Measurements from ENCODE around the gene CELF5. TPM values are rescaled to one million over a fixed set of nuclear protein-coding genes. Genes with fewer than 3 reads are reported as not detected.

The CELF5 gene
- total RNA-seq, 1 experiment from 2014 or later = 2.5 TPM

- Histone ChIP-seq H3K9ac (ENCODE audit: low read length) (no peak overlapping the region), H3K9me3 (ENCODE audit: control insufficient read depth in 1 of 2, insufficient read depth in 1 of 2, low read depth in 1 of 2, low read length in 2 of 2) (no peaks in the 10 kb centered on the region), H3K4me2 (ENCODE audit: low read length) (no peak overlapping the region), H4K20me1 (ENCODE audit: insufficient read depth) (no peaks in the 10 kb centered on the region), H3K27ac (ENCODE audit: low read depth, low read length) (no peak overlapping the region), H3K27me3 (ENCODE audit: insufficient read depth, low read length) (peaks cover 8% of the 10 kb centered on the region; the same call in 1 of the 2 replicates), H3K36me3 (ENCODE audit: control insufficient read depth in 1 of 2, insufficient read depth in 2 of 2, low read length in 2 of 2) (no peaks in the 10 kb centered on the region), H3K4me3 (replicated peaks in 1 of 2; ENCODE audit: low read depth in 1 of 2, low read length in 2 of 2) (no peak overlapping the region), H3K9me2 (ENCODE audit: insufficient read depth) (no peaks in the 10 kb centered on the region), H3K4me1 (ENCODE audit: control insufficient read depth in 1 of 2, insufficient read depth in 2 of 2, low read length in 2 of 2) (no peaks in the 10 kb centered on the region), H2AFZ (ENCODE audit: low read depth, low read length, poor library complexity, severe bottlenecking) (no peak overlapping the region), H3K79me2 (ENCODE audit: insufficient read depth, low read length) (no peaks in the 10 kb centered on the region)
- TF ChIP-seq POLR2AphosphoS5 (IDR thresholded peaks at IDR 0.05; ENCODE audit: low read depth, low read length) (no peak), SP1 (IDR thresholded peaks at IDR 0.05; ENCODE audit: low read depth) (no peak), RAD21 (IDR thresholded peaks at IDR 0.05; ENCODE audit: low read depth) (no peak), SIN3A (IDR thresholded peaks at IDR 0.05; ENCODE audit: low read depth) (no peak), EZH2 (IDR thresholded peaks at IDR 0.05) (no peak), ELF1 (IDR thresholded peaks at IDR 0.05; ENCODE audit: borderline replicate concordance, low read depth) (no peak), JUND (IDR thresholded peaks at IDR 0.05) (no peak), SRF (IDR thresholded peaks at IDR 0.05; ENCODE audit: low read depth) (no peak), EGR1 (IDR thresholded peaks at IDR 0.05; ENCODE audit: low read depth) (no peak), TCF7L2 (IDR thresholded peaks at IDR 0.05; ENCODE audit: borderline replicate concordance, extremely low read depth, insufficient read depth, insufficient read length) (no peak), MAX (IDR thresholded peaks at IDR 0.05) (no peak)
- TF ChIP-seq, protein P1, sequence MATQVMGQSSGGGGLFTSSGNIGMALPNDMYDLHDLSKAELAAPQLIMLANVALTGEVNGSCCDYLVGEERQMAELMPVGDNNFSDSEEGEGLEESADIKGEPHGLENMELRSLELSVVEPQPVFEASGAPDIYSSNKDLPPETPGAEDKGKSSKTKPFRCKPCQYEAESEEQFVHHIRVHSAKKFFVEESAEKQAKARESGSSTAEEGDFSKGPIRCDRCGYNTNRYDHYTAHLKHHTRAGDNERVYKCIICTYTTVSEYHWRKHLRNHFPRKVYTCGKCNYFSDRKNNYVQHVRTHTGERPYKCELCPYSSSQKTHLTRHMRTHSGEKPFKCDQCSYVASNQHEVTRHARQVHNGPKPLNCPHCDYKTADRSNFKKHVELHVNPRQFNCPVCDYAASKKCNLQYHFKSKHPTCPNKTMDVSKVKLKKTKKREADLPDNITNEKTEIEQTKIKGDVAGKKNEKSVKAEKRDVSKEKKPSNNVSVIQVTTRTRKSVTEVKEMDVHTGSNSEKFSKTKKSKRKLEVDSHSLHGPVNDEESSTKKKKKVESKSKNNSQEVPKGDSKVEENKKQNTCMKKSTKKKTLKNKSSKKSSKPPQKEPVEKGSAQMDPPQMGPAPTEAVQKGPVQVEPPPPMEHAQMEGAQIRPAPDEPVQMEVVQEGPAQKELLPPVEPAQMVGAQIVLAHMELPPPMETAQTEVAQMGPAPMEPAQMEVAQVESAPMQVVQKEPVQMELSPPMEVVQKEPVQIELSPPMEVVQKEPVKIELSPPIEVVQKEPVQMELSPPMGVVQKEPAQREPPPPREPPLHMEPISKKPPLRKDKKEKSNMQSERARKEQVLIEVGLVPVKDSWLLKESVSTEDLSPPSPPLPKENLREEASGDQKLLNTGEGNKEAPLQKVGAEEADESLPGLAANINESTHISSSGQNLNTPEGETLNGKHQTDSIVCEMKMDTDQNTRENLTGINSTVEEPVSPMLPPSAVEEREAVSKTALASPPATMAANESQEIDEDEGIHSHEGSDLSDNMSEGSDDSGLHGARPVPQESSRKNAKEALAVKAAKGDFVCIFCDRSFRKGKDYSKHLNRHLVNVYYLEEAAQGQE (IDR thresholded peaks at IDR 0.05; ENCODE audit: low read depth) = no peak
- TF ChIP-seq, protein P2, sequence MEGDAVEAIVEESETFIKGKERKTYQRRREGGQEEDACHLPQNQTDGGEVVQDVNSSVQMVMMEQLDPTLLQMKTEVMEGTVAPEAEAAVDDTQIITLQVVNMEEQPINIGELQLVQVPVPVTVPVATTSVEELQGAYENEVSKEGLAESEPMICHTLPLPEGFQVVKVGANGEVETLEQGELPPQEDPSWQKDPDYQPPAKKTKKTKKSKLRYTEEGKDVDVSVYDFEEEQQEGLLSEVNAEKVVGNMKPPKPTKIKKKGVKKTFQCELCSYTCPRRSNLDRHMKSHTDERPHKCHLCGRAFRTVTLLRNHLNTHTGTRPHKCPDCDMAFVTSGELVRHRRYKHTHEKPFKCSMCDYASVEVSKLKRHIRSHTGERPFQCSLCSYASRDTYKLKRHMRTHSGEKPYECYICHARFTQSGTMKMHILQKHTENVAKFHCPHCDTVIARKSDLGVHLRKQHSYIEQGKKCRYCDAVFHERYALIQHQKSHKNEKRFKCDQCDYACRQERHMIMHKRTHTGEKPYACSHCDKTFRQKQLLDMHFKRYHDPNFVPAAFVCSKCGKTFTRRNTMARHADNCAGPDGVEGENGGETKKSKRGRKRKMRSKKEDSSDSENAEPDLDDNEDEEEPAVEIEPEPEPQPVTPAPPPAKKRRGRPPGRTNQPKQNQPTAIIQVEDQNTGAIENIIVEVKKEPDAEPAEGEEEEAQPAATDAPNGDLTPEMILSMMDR (IDR thresholded peaks at IDR 0.05 in 2 of 3, conservative IDR thresholded peaks at IDR 0.05 in 1 of 3; ENCODE audit: borderline replicate concordance in 1 of 3, insufficient read depth in 1 of 3, low read depth in 2 of 3, low read length in 2 of 3) = no peak
- no peak for DNase-seq (ENCODE audit: low read depth, low spot score)
- RAD21 ChIA-PET (ENCODE audit: low non-redundant PET in 1 of 2, low total read pairs in 2 of 2, uncharacterized antibody in 2 of 2, unreplicated experiment in 2 of 2) = no interaction called here
- CTCF ChIA-PET = interaction anchor here (0.6 to 1.4 kb wide), 3 partner anchors 8 to 172 kb away, joined by 3 to 5 read pairs (median 5); no protein-coding TSS in a partner anchor
- ATAC-seq = no peak; the same call in 1 of the 2 replicates
- no TSS peak for BruUV-seq (replicated peaks)
- POLR2A ChIA-PET = no interaction called here
- intact Hi-C loops (cut with micrococcal nuclease) = no loop called here
These were observed 88.7 kb downstream of the CELF5 start for GRCh38 chr19:3313199-3313575.

Data from HCT116 (cell line).